ENCODE data around the gene SKI.
A peak's percentile ranks its signal among the peaks of the same experiment; 100 is the strongest.

Gene SKI

DNA sequence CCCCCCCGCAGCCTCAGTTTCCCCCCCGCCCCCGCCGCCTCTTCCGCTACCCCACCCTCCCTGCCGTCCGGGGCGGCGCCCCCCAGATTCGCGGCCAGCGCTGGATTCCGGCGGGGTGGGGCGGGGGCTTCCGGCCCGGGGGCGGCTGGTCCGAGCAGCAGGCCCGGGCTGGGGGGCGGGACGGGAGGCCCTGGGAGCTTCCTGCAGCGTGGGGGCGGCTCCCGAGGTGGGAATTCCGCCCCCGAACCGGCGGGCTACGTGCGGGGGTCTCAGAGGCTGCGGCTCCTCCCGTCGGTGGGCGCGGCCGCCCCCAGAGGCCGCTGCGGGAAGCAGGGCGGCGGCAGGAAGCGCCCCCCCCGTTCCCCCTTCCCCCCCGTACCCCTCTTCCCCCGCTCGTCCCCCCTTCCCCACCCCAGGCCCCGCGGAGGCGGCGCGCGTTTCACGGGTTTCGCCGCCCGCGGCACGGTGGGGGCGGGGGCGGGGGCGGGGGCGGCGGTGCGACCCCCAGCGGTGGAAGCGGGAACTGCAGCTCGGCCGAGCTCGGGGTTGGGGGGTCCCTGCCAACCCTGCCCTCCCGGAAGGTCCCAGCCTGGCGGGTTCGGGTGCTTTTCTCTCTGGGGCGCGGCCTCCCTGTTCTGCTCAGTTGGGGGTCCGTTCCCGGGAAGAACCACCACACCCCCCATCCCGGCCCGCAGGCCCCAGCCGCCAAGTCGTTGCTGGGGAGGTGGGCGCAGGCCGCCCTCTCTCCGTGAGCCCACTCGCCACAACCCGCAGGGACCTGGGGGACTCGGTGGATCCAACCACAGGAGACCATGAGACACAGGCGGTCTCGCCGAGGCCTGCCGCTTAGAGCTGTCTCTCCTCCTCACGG is 86.9 kb downstream of the SKI start:
- peaks cover 50% of the 10 kb centered on the region for H3K4me1 ChIP-seq (ENCODE audit: insufficient read depth, low read length)
- H3K27me3 ChIP-seq (ENCODE audit: control insufficient read depth in 1 of 2, insufficient read depth in 2 of 2, low read length in 2 of 2): no peaks in the 10 kb centered on the region
- peak overlapping the region; percentile 23 to 31 for H3K4me3 ChIP-seq (ENCODE audit: low read depth in 1 of 2, low read length in 2 of 2)
- H3K36me3 ChIP-seq (ENCODE audit: insufficient read depth, low read length): no peaks in the 10 kb centered on the region
- H3K9me3 ChIP-seq (ENCODE audit: low read length): no peaks in the 10 kb centered on the region
- H3K9ac ChIP-seq (ENCODE audit: low read length): no peak overlapping the region
- peak overlapping the region; percentile 86 for H3K27ac ChIP-seq (ENCODE audit: low read depth, low read length)

DNA sequence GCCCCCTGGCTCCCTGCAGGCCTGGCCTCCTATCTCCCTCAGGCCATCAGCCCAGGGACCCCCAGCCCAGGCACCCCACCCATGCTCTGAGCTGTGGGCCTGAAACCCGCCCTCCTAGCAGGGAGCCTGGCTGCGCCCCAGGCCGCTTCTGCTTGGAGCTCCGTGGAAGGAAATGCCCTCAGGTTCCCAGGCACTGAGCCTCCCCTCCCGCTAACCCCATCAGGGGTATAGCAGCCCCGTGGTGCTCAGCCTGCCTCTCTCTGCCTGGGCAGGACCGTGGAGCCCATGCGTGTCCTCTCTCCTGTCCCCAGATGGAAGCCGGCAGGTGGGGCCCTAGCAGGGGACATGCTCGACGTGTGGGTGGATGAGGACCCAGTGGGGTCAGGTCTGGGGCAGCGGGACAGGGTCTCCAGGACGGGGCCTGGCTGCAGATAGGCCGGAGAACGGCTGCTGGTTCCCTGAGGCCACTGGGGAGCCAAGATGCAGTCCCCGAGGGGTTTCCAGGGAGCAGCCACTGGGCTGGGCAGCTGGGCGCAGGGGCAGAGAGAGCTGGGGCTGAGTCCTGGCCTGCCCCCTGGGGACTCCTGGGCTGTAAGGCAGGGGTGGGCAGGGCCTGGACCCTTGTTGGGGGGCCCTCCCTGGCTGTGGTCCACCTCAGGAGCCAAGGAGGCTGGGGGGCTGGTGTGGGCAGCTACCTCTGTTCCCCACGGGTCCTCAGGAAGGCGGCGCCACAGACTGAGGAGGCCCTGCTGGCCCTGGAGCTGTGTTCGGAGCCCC is 87.7 kb downstream of the SKI start:
- Histone ChIP-seq H3K4me3 (ENCODE audit: low read depth in 1 of 2, low read length in 2 of 2) (peak overlapping the region in 1 of 2 donors; percentile 23), H3K27ac (ENCODE audit: low read depth, low read length) (peak overlapping the region; percentile 84), H3K9ac (ENCODE audit: low read length) (no peak overlapping the region), H3K4me1 (ENCODE audit: insufficient read depth, low read length) (peaks cover 46% of the 10 kb centered on the region), H3K27me3 (ENCODE audit: control insufficient read depth in 1 of 2, insufficient read depth in 2 of 2, low read length in 2 of 2) (no peaks in the 10 kb centered on the region), H3K9me3 (ENCODE audit: low read length) (no peaks in the 10 kb centered on the region), H3K36me3 (ENCODE audit: insufficient read depth, low read length) (no peaks in the 10 kb centered on the region)

DNA sequence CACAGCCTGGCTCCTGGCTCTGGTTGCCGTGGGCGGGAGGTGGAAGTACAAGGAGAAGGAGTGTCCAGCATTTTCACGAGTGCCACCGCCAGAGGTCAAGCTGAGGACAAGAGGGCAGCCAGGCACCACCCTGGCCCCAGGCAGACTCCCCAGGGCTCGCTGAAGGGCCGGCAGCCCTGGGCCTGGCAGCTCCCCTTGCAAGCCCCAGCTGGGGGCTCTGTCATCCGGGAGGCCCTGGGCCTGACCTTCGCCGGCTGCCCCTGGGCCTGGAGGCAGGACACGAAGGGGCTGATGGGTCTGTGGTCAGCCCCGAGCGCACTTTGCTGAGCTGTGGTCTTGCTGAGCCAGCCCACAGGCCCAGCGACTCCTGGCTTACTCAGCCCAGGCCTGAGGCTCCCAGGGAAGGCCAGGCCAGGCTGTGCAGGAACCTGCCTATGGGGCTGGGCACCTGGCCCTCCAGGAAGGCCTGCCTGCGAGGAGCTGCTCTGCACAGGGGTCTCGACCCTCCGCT is 88.4 kb downstream of the SKI start:
- H3K27me3 ChIP-seq (ENCODE audit: control insufficient read depth in 1 of 2, insufficient read depth in 2 of 2, low read length in 2 of 2): no peaks in the 10 kb centered on the region
- no peak overlapping the region for H3K9ac ChIP-seq (ENCODE audit: low read length)
- no peaks in the 10 kb centered on the region for H3K9me3 ChIP-seq (ENCODE audit: low read length)
- no peak overlapping the region for H3K4me3 ChIP-seq (ENCODE audit: low read depth in 1 of 2, low read length in 2 of 2)
- peak overlapping the region; percentile 23 for H3K27ac ChIP-seq (ENCODE audit: low read depth, low read length)
- H3K36me3 ChIP-seq (ENCODE audit: insufficient read depth, low read length): no peaks in the 10 kb centered on the region
- peaks cover 46% of the 10 kb centered on the region for H3K4me1 ChIP-seq (ENCODE audit: insufficient read depth, low read length)

DNA sequence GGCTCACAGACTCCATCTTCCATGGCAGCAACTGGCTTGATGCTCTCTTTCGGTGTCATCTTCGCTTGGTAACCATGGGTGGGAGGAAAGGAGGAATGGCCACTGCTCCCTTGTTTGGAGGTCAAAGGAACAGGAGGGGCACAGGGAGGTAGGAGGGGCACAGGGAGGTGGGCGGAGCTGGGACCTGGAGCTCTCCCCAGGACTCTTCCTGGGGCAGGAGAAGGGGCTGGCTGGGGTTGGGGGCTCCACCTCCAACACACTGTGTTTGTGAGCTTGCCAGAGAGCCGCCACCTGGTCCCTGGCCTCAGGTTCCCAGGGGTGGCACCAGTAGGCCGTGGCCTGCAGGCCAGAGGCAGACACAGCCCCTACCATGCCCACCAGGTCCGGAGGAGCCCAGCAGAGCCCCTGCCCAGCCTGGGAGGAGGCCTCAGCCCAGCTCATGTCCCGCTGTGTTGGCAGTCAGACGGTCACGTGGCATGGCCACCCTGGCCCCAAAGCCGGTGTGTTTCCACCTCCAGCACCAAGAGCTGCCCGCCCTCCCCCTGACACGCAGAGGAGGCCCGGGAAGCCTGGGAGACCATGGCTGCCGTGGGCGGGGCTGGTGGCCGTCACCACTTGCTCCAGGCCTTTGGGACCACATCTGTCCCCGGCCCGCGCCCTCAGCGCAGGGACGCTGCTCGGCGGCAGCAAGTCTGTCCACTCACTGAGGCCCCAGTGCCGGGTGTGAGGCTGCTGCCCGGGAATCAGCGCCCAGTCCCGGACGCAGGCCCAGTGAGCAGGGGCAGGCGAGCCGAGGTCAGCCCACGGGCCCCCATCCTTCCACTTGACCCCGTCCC is 89.3 kb downstream of the SKI start:
- Histone ChIP-seq H3K9me3 (ENCODE audit: low read length) (no peaks in the 10 kb centered on the region), H3K27ac (ENCODE audit: low read depth, low read length) (no peak overlapping the region), H3K4me1 (ENCODE audit: insufficient read depth, low read length) (peaks cover 46% of the 10 kb centered on the region), H3K36me3 (ENCODE audit: insufficient read depth, low read length) (no peaks in the 10 kb centered on the region), H3K9ac (ENCODE audit: low read length) (no peak overlapping the region), H3K4me3 (ENCODE audit: low read depth in 1 of 2, low read length in 2 of 2) (no peak overlapping the region), H3K27me3 (ENCODE audit: control insufficient read depth in 1 of 2, insufficient read depth in 2 of 2, low read length in 2 of 2) (no peaks in the 10 kb centered on the region)

DNA sequence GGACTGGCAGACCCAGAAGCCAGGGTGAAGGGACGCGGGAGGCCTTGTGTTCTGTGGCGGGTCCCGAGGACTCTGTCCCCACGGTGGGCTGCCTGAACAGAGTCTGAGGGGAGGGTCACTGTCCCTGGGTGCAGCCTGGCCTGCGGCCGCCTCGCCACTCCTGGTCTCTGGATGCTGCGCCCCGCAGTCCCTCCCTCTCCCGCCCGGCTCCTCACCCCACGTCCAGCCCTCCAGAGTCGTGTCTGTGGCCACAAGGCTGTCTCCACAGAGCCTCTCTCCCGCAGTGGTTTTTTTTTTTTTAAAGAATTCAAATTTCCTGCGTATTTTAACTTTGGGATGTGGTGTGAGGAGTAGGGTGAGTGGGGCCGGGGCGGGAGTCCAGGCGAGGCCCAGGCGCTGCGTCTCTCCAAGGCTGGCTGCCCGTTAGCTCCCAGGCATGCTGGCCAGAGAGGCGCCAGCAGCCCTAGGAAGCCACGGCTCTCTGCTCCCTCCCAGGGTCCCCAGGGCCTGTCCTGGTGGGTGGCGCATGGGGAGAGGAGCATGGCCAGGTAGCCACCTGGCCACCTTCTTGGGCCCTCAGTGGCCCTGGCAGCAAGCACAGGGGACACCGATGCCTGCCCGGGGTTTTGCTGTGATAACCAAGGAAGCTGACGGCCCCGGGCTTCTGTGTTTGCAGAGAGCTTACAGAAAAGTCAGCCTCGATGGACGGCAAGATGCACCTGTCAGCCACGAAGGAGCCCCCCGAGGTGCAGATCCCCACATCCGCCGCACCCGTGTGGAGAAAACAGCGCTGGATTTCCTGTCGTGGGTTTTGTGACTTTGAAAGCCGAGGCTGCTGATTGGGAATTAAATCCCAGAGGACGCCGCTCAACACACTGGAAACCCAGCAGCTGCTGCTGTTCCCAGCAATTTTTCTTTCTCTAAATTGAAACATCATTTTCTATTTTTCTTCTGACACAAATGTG is 90.5 kb downstream of the SKI start:
- no peaks in the 10 kb centered on the region for H3K36me3 ChIP-seq (ENCODE audit: insufficient read depth, low read length)
- H3K4me1 ChIP-seq (ENCODE audit: insufficient read depth, low read length): peaks cover 42% of the 10 kb centered on the region
- H3K27ac ChIP-seq (ENCODE audit: low read depth, low read length): peak overlapping the region; percentile 45
- no peak overlapping the region for H3K4me3 ChIP-seq (ENCODE audit: low read depth in 1 of 2, low read length in 2 of 2)
- no peaks in the 10 kb centered on the region for H3K27me3 ChIP-seq (ENCODE audit: control insufficient read depth in 1 of 2, insufficient read depth in 2 of 2, low read length in 2 of 2)
- no peaks in the 10 kb centered on the region for H3K9me3 ChIP-seq (ENCODE audit: low read length)
- H3K9ac ChIP-seq (ENCODE audit: low read length): no peak overlapping the region

DNA sequence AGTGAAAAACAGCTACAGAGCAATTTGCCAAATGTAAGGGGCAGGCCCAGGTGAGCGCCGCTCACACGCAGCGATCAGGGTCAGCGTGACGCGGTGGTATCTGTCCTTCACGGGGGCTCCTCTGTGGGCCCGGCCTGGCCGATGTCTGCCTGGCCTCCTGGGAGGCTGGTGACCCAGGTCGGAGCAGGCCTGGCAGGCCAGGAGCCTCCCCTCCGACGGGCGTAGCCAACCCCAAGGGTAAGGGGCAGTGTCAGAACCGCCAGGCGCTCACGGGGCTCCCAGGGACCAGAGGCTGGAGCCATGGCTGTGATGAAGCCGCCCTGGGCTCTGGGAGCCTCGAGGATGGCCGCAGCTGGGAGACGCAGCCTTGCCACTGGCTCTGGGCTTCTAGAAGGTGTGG is 91.2 kb downstream of the SKI start:
- H3K36me3 ChIP-seq (ENCODE audit: insufficient read depth, low read length): no peaks in the 10 kb centered on the region
- H3K9me3 ChIP-seq (ENCODE audit: low read length): no peaks in the 10 kb centered on the region
- peak overlapping the region; percentile 45 for H3K27ac ChIP-seq (ENCODE audit: low read depth, low read length)
- no peak overlapping the region for H3K4me3 ChIP-seq (ENCODE audit: low read depth in 1 of 2, low read length in 2 of 2)
- peaks cover 35% of the 10 kb centered on the region for H3K4me1 ChIP-seq (ENCODE audit: insufficient read depth, low read length)
- H3K9ac ChIP-seq (ENCODE audit: low read length): no peak overlapping the region
- no peaks in the 10 kb centered on the region for H3K27me3 ChIP-seq (ENCODE audit: control insufficient read depth in 1 of 2, insufficient read depth in 2 of 2, low read length in 2 of 2)

DNA sequence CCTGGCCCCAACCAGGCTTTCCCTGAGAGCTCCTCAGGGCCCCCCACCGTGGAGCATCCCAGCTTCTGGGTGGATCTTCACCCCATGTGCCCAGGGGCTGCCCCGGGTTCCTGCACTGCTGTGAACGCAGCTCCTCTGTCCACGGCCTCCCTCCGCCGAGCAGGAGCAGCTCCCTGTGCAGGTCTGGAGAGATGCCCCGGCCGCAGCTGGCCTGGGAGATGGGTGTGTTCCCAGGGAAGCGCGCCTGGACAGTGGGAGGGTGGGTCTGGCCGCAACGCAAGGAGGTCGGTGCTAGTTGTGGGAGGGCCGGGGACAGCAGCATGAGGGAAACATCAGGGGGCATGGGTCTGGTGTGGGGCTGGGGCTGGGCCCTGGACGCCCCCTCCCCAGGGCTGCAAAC is 91.9 kb downstream of the SKI start:
- Histone ChIP-seq H3K9me3 (ENCODE audit: low read length) (no peaks in the 10 kb centered on the region), H3K27ac (ENCODE audit: low read depth, low read length) (peak overlapping the region; percentile 91), H3K27me3 (ENCODE audit: control insufficient read depth in 1 of 2, insufficient read depth in 2 of 2, low read length in 2 of 2) (no peaks in the 10 kb centered on the region), H3K36me3 (ENCODE audit: insufficient read depth, low read length) (no peaks in the 10 kb centered on the region), H3K4me1 (ENCODE audit: insufficient read depth, low read length) (peaks cover 35% of the 10 kb centered on the region), H3K9ac (ENCODE audit: low read length) (no peak overlapping the region), H3K4me3 (ENCODE audit: low read depth in 1 of 2, low read length in 2 of 2) (no peak overlapping the region)

DNA sequence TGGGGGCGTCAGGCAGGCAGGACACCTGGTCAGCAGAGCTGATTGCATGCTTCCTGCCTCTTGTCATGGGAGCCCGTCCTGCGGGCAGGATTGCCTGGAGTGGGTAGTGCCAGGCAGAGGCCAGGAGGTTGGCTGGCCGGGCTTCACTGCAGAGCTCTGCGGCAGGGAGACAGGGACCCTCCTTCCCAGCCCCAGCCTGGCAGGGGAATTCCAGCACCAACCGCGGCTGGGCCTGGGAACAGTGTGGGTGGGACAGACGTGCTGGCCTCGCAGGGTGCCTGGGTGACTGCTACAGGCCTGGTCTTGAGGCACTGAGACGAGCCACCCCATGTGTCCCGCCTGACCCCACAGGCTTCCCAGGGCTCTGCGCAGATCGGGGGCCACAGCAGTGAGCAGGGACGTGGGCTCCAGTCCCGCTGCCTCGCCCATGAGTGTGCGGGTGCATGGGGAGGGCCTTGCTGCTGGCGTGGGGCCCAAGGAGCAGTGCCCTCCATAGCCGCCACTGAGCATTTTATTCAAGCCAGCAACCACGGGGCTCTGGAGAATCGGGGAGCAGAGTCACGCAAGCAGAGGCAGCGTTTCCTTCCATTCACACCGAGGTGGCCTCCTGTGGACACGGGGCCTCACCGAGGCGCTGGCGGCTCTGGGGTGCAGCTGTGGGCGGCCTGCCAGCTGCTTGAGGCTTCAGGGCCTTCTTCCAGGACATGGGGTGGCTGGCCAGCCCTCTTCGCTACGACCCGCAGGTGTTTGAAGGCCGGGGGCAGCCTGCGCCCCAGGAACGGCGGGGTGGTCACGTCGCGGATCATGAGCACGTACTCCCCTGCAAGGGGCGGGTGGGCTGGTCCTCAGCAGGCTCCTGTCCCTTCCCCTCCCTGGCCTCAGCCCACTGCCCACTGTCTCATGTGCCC is 92.9 kb downstream of the SKI start:
- H3K27ac ChIP-seq (ENCODE audit: low read depth, low read length): peak overlapping the region; percentile 91
- peak overlapping the region; percentile 21 for H3K9ac ChIP-seq (ENCODE audit: low read length)
- peak overlapping the region in 1 of 2 donors; percentile 45 for H3K4me3 ChIP-seq (ENCODE audit: low read depth in 1 of 2, low read length in 2 of 2)
- no peaks in the 10 kb centered on the region for H3K36me3 ChIP-seq (ENCODE audit: insufficient read depth, low read length)
- peaks cover 35% of the 10 kb centered on the region for H3K4me1 ChIP-seq (ENCODE audit: insufficient read depth, low read length)
- no peaks in the 10 kb centered on the region for H3K9me3 ChIP-seq (ENCODE audit: low read length)
- H3K27me3 ChIP-seq (ENCODE audit: control insufficient read depth in 1 of 2, insufficient read depth in 2 of 2, low read length in 2 of 2): no peaks in the 10 kb centered on the region

DNA sequence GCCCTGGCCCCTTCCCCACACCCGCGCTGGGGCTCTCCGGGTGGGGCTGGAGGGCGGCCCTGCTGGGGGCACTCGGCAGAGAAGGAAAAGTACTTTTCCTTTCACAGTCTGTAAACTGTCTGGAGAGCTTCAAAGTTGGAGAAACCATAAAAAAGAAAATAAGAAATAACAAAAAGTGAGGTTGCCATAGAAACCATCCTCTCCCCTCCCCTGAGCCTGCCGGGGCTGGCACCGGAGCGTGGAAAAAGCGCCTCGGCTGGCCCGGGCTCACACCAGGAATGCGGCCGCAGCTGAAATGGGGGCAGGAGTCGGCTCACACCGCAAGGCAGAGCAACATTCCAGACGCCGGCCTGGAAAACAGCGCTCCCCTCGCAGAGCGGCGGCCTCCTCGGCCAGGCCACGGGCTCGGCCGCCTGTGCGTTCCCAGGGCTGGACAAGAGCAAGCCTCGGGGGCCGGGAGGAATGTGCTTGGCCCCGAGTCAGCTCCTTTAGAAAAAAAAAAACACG is 94.0 kb downstream of the SKI start:
- H3K9me3 ChIP-seq (ENCODE audit: low read length): no peaks in the 10 kb centered on the region
- H3K4me3 ChIP-seq (ENCODE audit: low read depth in 1 of 2, low read length in 2 of 2): peak overlapping the region in 1 of 2 donors; percentile 45
- peak overlapping the region; percentile 91 for H3K27ac ChIP-seq (ENCODE audit: low read depth, low read length)
- H3K27me3 ChIP-seq (ENCODE audit: control insufficient read depth in 1 of 2, insufficient read depth in 2 of 2, low read length in 2 of 2): no peaks in the 10 kb centered on the region
- H3K36me3 ChIP-seq (ENCODE audit: insufficient read depth, low read length): no peaks in the 10 kb centered on the region
- peak overlapping the region; percentile 21 for H3K9ac ChIP-seq (ENCODE audit: low read length)
- peaks cover 35% of the 10 kb centered on the region for H3K4me1 ChIP-seq (ENCODE audit: insufficient read depth, low read length)
